MCF 10A (cell line): ENCODE data around the gene NDUFB7. TPM values are rescaled to one million over a fixed set of nuclear protein-coding genes. Genes with fewer than 3 reads are reported as not detected.

Experiments
- BruUV-seq: library from RNA; stranded (reverse); fragments of 400-500 nt; replicated peaks from 2 replicates; lab custom pipeline; 2021; lab: Mats Ljungman, UMichigan
- CTCF ChIA-PET: fragments of 300-600 bp; sonication (Branson Sonifier 250); formaldehyde crosslinking; extraction: SDS; loops from one replicate; lab custom pipeline; 2021; ENCODE audit warnings: antibody characterized with exemption, inconsistent platforms; lab: Yijun Ruan, JAX
- POLR2A ChIA-PET: fragments of 300-600, 350-650 bp; sonication (Branson Sonifier 250); formaldehyde crosslinking; extraction: SDS; loops from one replicate; lab custom pipeline; 2020; ENCODE audit warnings: antibody characterized with exemption, inconsistent platforms; lab: Yijun Ruan, JAX
- DNase-seq: peaks from one replicate; pipeline ENCODE4 v3.0.0-alpha.2; 2018; ENCODE audit not compliant: unreplicated experiment
- H3K27ac Mint-ChIP-seq: one replicate; pipeline ENCODE4 v1.8.0; 2022; ENCODE audit warnings: mild to moderate bottlenecking, low read depth, mixed read lengths; ENCODE audit not compliant: unreplicated experiment
- H3K27me3 Mint-ChIP-seq: one replicate; pipeline ENCODE4 v1.8.0; 2022; ENCODE audit warnings: mixed read lengths; ENCODE audit not compliant: insufficient read depth, unreplicated experiment
- H3K36me3 Mint-ChIP-seq: one replicate; pipeline ENCODE4 v1.8.0; 2022; ENCODE audit warnings: mild to moderate bottlenecking, moderate library complexity, mixed read lengths; ENCODE audit not compliant: insufficient read depth, unreplicated experiment
- H3K4me1 Mint-ChIP-seq: one replicate; pipeline ENCODE4 v1.8.0; 2022; ENCODE audit warnings: mixed read lengths; ENCODE audit not compliant: insufficient read depth, unreplicated experiment
- H3K4me3 Mint-ChIP-seq: one replicate; pipeline ENCODE4 v1.8.0; 2022; ENCODE audit warnings: mild to moderate bottlenecking, moderate library complexity, mixed read lengths; ENCODE audit not compliant: unreplicated experiment
- H3K9me3 Mint-ChIP-seq: one replicate; pipeline ENCODE4 v1.8.0; 2022; ENCODE audit warnings: mixed read lengths; ENCODE audit not compliant: unreplicated experiment
- intact Hi-C: fragments of 100-400 bp; cut with micrococcal nuclease; formaldehyde crosslinking; loops from 2 replicates; pipeline ENCODE4 v1.14.1; 2022
- total RNA-seq: library from RNA; stranded (reverse); gene quantifications from 2 replicates; pipeline ENCODE4 v1.2.3, GENCODE V29; 2022
- TF ChIP-seq, protein P1 (sequence below): fragments of 200-600 bp; IDR thresholded peaks from one replicate; pipeline ENCODE4 v1.8.0; 2022; ENCODE audit warnings: antibody characterized with exemption, mild to moderate bottlenecking; ENCODE audit not compliant: unreplicated experiment

The NDUFB7 gene
- total RNA-seq, 1 experiment from 2014 or later = 153 TPM

DNA sequence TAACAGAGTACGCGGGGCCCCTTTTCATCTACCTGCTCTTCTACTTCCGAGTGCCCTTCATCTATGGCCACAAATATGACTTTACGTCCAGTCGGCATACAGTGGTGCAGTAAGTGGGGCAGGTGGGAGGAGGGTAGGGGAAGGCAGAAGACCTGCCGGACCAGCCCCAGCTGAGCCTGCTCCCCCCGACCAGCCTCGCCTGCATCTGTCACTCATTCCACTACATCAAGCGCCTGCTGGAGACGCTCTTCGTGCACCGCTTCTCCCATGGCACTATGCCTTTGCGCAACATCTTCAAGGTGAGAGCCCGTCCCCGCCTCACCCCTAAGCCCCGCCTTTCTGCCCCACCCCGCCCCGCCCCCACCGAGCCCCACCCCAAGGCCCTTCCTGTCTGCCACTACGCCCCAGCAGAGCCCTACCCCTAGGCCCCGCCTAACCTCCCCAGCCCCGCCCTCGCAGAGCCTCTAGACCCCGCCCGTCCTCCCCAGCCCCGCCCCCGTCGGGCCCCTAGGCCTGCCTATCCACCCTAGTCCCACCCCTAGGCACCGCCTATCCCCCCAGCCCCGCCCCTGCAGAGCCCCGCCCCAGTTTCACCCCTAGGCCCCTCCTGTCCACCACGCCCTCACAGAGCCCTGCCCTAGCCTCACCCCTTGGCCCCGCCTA lies 7.7 kb downstream of the NDUFB7 start:
- peaks cover 21% of the 10 kb centered on the region for H3K4me1 Mint-ChIP-seq
- intact Hi-C loops = no loop called here
- H3K27ac Mint-ChIP-seq = no peak overlapping the region
- TF ChIP-seq, protein P1, sequence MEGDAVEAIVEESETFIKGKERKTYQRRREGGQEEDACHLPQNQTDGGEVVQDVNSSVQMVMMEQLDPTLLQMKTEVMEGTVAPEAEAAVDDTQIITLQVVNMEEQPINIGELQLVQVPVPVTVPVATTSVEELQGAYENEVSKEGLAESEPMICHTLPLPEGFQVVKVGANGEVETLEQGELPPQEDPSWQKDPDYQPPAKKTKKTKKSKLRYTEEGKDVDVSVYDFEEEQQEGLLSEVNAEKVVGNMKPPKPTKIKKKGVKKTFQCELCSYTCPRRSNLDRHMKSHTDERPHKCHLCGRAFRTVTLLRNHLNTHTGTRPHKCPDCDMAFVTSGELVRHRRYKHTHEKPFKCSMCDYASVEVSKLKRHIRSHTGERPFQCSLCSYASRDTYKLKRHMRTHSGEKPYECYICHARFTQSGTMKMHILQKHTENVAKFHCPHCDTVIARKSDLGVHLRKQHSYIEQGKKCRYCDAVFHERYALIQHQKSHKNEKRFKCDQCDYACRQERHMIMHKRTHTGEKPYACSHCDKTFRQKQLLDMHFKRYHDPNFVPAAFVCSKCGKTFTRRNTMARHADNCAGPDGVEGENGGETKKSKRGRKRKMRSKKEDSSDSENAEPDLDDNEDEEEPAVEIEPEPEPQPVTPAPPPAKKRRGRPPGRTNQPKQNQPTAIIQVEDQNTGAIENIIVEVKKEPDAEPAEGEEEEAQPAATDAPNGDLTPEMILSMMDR = no peak
- DNase-seq = peak; percentile 81
- no TSS peak for BruUV-seq
- no peaks in the 10 kb centered on the region for H3K36me3 Mint-ChIP-seq
- no peaks in the 10 kb centered on the region for H3K9me3 Mint-ChIP-seq
- CTCF ChIA-PET = no interaction called here
- POLR2A ChIA-PET = interaction anchor here (0.7 kb wide), 1 partner anchor 46 kb away, joined by 3 read pairs; the partner anchor contains the start of gene DNAJB1
- H3K4me3 Mint-ChIP-seq = no peak overlapping the region
- H3K27me3 Mint-ChIP-seq = no peaks in the 10 kb centered on the region

DNA sequence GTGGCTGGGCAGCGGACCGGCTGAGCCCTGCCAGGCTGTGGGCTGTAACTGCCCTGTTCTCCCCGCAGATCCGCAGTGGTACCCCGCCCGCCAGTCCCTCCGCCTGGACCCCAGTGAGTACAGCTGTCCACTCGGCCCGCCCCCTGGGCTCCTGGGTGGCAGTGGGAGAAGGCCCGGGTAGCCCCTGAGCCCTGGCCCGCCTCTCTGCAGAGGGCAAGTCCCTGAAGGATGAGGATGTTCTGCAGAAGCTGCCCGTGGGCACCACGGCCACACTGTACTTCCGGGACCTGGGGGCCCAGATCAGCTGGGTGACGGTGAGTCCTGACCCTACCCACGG lies 8.3 kb downstream of the NDUFB7 start:
- no peak overlapping the region for H3K27ac Mint-ChIP-seq
- no peaks in the 10 kb centered on the region for H3K27me3 Mint-ChIP-seq
- H3K4me3 Mint-ChIP-seq = no peak overlapping the region
- TF ChIP-seq, protein P1 = no peak
- H3K36me3 Mint-ChIP-seq = no peaks in the 10 kb centered on the region
- CTCF ChIA-PET = interaction anchor here (0.7 kb wide), 1 partner anchor 57 kb away, joined by 4 read pairs; no protein-coding TSS in a partner anchor
- intact Hi-C loops = no loop called here
- H3K4me1 Mint-ChIP-seq = peaks cover 20% of the 10 kb centered on the region
- DNase-seq = no peak
- POLR2A ChIA-PET = interaction anchor here (0.7 kb wide), 1 partner anchor 46 kb away, joined by 3 read pairs; the partner anchor contains the start of gene DNAJB1
- H3K9me3 Mint-ChIP-seq = no peaks in the 10 kb centered on the region
- BruUV-seq = no TSS peak

DNA sequence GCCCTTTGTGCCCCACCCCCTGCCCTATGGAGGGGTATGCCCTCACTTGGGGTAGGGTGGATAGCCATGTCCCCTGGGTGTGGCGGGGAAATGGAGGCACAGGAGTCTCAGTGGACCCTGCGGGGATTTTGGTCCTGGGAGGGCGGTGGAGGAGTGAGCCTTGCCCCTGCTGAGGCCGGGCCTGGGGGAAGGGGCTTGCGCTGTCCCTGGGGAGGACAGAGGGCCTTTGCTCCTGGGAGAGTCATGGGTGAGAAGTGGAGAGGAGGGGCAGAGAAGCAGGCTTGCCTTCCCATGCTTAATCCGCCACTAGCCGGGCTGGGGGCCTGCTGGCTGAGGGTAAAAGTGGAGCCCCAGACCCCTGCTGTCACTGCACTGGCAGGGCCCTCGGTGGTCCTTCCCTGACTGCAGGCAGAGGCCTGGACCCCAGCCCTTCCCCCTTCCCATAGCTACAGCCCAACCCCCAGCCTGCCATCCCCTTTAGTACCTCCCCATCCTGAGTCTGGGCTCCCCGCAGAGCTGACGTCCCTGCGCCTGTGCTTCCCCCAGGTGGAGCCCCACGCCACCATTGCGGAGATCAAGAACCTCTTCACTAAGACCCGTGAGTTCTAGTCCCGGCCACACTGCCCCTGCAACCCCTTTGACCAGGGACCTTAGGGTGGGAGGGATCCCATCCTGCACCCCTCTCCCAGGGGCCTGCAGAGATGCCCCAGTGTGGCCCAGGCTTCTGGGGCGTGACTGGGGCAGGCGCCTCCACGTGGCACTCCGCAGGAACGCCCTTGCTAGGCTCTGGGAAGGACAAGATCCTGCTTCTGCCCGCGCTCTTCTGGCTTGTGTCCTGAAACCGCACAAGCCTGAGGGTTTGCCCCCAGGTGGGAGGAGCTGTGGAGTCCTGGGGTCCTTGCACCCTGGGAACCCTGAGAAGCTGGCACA lies 8.9 kb downstream of the NDUFB7 start:
- Mint-ChIP-seq H3K27ac (peak overlapping the region; percentile 94), H3K4me3 (no peak overlapping the region), H3K9me3 (no peaks in the 10 kb centered on the region), H3K36me3 (no peaks in the 10 kb centered on the region), H3K4me1 (peaks cover 20% of the 10 kb centered on the region), H3K27me3 (no peaks in the 10 kb centered on the region)
- TF ChIP-seq, protein P1 = no peak
- intact Hi-C loops = no loop called here
- ChIA-PET CTCF (interaction anchor here (0.5 to 1.6 kb wide), 5 partner anchors 9 to 725 kb away, joined by 3 to 7 read pairs (median 4); partner anchors contain the start of gene NDUFB7), POLR2A (interaction anchor here (1.0 to 2.2 kb wide), 7 partner anchors 9 to 67 kb away, joined by 3 to 18 read pairs (median 4); partner anchors contain the start of genes DNAJB1, GIPC1 and NDUFB7)
- DNase-seq = no peak
- BruUV-seq = no TSS peak
